Measurements from ENCODE around the gene DLGAP5.

Gene DLGAP5

DNA sequence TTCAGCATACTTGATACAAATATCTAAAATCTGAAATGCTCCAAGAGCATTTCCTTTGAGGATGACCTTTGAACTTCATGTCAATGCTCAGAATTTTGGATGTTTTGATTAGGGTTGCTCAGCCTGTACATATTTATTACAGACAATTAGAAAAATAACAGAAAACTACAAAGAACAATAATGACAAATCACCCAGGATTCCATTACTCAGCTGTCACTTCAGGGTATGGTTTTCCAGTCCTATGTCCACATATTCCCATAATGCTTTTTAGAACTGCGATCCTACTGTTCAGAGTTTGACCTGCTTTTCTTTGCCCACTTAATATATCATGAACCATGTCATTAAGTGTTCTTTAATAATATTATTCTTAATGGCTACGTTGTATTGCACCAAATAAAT is 11.4 kb downstream of the DLGAP5 start:
- no peak for DNase-seq

DNA sequence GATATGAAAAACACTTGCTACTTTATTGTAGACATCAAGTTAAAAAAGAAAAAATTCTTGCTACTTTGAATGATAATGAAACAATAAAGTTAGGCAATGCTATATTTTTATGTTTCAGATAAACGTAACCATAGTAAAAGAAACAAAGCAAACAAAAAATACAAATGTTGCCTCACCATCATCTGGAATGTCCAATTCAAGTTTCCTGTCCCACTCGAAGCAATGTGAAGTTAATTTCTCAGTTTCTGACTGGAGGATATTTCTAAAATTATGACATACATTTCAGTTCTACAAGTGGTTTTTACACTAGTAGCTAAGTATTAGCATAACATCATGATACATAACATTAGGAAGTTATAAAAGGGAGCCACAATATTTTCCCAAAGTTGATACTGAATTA is 20.9 kb downstream of the DLGAP5 start:
- no peak for DNase-seq

- no peak for DNase-seq
Measured at GRCh38 chr14:55160989-55161388, 30.4 kb downstream of the DLGAP5 start.

- no peak for DNase-seq
Measured at GRCh38 chr14:55158412-55158811, 33.0 kb downstream of the DLGAP5 start.

DNA sequence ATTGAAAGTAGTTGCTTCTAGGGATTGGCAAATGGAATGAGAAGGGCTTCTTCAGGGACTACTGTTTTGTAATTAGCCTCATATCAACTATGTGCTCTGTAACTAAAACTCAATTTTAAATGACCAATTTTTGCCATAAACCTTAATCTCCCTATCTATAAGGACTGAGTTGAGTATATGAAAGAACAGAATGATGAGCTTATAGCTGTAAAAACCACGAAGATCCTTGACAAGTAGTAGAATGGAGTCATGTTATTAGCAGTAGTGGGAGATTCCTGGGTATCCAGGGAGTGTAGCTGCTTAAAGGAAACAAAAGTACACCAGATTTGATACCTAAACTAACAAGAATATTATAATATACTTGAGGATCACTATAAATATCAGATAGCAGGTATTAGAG is 34.3 kb downstream of the DLGAP5 start:
- no peak for DNase-seq

DNA sequence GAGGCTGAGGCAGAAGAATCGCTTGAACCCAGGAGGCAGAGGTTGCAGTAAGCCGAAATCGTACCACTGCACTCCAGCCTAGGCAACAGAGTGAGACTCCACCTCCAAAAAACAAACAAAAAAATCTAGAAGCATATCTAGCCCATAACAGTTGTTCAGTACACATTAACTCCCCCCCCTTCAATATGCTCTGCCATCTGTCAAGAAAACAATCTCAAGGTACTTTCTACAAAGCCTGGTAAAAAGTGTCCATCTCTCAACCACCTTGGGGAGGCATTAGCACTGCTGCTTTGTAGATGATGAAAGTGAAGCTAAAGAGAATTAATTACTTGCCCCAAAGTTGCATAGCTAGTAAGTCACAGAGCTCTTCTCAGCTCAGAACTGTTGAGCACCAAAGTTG is 37.4 kb downstream of the DLGAP5 start:
- DNase-seq = no peak

DNA sequence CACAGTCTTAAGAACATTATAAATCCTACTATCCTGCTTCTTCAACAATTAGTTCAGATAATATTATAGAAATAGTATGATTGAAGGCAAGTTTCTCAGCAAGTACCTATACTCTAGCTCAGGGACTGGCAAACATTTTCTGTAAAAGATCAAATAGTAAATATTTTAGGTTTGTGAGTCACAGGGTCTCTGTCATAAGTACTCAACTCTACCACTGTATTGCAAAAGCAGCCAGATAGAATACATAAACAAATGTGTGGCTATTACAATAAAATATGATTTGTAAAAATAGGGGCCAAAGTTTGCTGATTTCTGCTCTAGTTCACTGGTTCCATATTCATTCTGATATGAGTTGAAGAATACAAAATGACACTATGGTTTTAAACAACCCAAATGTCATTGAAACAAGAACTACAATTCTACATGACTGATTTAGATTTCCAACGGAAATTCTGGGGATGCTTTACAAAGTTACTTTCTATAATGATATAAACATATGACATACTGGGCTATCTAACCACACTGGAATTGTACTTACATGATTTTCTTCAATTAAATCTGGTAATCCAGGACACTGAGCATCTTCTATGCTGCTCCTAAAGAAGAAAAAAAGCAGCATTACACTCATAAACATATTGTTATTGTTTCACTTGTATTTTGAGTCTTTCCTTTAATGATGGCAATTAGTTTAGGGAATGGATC is 39.2 kb downstream of the DLGAP5 start:
- DNase-seq = no peak

- DNase-seq = no peak
Measured at GRCh38 chr14:55151601-55152000, 39.8 kb downstream of the DLGAP5 start.

DNA sequence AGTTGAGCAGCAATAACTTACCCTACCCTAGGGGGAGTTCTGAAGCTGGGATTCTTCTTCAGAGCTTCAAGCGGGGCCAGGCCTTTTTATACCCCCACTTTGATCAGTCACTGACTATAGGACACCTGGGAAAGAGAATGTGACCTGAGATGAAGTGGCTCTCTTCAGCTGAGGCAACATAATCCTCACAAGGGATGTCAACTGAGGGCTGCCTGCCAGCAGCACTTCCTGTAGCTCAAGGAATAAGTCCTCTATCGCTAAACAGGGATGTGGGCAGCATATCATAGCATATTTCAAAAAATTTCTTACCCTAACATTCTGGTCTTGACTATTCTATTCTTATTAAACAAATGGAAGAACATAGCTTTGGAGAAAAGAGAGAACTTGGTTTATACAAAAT is 45.0 kb downstream of the DLGAP5 start:
- no peak for DNase-seq

GRCh38 chr14:55142466-55142865 is 48.9 kb downstream of the DLGAP5 start:
- DNase-seq = no peak

DNA sequence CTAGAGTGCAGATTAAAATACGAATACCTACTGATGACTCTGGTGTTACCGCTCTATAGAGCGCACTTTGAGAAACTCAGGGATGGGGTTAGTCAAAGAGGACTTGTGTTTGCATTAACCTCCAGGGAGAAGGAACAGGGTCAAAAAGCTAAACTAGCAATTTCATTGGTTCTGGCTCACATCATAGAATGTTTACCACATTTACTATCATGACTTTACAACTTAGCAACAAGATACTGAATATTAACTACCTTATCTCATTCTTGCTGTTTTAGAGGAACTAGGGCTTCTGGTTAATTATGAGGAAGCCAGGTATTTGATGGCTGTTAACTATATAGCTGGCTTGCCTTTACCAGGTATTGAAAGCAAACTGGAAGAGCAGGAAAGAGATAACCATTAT is 49.6 kb downstream of the DLGAP5 start:
- no peak for DNase-seq

DNA sequence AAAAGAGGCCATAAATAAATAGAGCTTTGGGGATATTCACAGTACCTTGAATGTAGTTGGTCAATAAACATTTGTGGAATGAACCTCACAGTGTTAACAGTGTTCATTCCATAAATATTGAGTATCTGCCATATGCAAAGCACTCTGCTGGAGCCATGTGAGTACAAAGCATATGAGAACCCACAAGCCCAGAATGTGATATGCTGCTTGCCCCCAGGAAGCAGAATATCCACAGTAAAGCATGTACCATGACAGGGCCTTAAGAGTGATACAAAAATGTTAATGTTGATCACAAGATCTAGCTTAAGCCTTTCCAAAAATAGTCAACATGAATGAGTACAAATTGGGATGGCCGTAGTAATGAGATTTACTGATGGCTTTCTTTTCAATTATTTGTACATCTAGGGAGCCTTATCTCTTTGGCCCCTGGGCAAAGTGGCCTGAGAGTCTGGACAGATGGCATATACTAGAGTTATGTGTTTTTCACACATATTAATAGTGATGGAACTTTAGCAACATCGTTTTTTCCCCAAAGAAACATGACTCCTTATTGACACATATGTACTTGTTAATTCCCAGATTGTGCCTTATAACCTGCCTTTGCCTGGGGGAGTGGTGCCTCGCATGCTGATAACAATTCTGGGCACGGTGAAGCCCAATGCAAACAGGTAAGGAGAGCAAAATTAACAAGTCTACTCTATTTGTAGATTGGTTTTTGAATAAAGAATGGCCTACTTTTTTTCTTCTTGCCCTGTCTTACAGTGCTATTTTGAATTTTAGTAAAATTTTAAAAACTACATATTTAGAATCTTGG is 51.5 kb downstream of the DLGAP5 start:
- no peak for DNase-seq

DNA sequence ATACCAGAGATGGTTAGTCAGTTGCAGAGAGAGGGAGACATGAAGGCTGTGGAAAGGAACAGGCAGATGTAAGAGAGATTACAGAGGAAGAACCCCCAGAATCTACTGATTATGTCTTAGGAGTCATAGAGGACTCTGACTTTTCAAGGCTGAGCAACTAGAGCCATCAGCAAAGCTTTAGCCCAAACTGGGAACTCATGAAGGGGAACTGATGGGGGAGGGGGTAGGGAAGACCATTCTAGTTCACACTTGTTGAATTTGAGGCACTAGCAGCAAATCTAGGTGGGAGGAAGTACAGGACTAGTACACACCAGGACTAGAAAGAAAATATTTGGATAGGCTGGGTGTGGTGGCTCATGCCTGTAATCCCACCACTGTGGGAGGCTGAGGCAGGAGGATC is 52.2 kb downstream of the DLGAP5 start:
- DNase-seq = no peak

- no peak for DNase-seq
Measured at GRCh38 chr14:55138091-55138490, 53.3 kb downstream of the DLGAP5 start.

DNA sequence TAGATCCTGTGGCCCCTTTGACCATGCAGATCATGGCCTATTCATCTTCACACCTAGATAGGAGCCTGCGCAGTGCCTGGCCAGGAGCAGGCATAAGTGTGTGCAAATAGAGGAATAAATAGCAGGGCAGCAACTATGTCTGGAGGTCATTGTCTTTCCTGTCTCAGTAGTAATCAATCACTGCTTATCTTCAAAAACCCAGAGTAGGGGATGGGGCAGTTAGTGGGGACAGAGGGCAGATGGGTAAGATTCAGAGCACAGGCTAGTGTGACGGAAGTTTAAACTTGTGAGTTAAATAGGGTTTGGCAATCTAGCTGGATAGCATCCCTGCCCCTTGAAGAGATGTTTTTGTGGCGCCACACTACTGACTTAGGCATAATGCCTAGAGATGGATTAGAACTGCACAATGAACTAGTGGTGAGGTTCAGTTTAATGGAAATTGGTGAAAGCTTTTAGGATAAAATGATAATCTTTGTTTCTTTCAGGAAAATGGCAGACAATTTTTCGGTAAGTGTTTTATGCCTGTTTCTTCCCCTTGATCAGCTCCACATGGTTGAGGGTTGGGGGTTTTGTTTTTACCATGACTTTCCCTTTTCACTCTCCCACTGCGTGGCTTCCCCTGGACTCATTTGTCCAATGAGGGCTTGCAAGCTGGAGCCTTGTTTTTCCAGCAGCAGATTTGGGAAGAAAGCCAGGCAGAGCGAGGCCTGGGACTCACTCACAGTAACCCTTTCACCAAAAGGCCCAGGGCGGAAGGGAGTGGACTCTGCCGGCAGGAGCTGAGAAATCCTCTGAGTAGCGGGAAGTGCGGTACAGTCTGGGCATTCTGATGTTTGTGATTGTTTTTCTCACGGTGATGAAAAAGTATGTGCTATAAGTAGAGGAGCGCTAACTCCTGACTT is 54.2 kb downstream of the DLGAP5 start:
- DNase-seq = no peak

GRCh38 chr14:55136241-55136640 is 55.1 kb downstream of the DLGAP5 start:
- DNase-seq = no peak

DNA sequence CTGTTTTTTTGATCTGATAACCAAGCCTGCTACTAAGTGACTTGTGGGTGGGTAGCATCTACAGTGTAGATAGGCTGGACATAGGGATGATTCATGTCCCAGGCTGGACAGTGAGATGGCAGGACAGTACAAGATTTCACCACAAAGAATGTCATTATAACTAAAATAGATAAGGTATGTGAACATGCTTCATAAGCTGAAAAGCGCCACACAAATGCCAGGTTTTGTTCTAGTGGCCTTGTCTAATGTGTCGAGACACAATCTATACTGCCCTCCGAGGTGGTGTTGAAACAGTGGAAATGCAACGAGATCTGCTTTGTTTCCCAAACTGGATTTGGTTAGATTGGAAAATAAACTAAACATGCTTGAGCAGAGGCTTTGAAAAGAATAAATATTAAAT is 58.0 kb downstream of the DLGAP5 start:
- no peak for DNase-seq

- DNase-seq = no peak
Measured at GRCh38 chr14:55131370-55132137, 59.8 kb downstream of the DLGAP5 start.

DNA sequence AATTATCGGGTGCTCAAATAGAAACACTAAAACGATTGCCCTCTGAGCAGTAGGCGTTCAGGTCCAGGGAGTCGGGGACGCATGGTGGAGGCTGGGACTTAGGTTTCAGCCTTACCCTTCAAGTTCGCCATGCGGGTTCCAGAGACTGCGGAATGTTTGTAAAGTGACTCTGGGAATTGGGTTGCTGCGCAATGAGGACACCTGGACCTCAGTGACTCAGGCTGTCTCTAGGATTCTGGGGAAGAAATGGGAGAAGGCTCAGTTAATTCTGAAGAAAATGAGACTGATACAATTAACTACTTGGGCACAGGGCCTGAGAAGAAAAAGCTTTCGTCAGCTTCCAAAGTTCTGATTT is 61.2 kb downstream of the DLGAP5 start:
- no peak for DNase-seq

GRCh38 chr14:55129428-55130195 is 61.8 kb downstream of the DLGAP5 start:
- DNase-seq = peak; percentile 57

- DNase-seq = peak; percentile 56
Measured at GRCh38 chr14:55129086-55129427, 62.3 kb downstream of the DLGAP5 start, which contains the start of gene LGALS3. Gene LGALS3, plus strand, starts transcription at chr14:55129252. Its CDS starts 8,122 bp downstream, at chr14:55137374.

Data from activated CD4-positive, CD25-positive, alpha-beta regulatory T cell treated with anti-CD3 and anti-CD28 coated beads, Interleukin-2, amount 50 U/mL, for 72 hours (primary cell).